Esophagus muscularis mucosa (tissue), 4 donors: ENCODE results near the gene ERC2. TPM values are rescaled to one million over a fixed set of nuclear protein-coding genes. Genes with fewer than 3 reads are reported as not detected.

Experiments
- DNase-seq: peaks from one replicate; pipeline ENCODE4 v3.0.0-alpha.2; 2017; ENCODE audit errors: extremely low spot score
- H3K27ac ChIP-seq, 4 donors: fragments of 200-600 bp; sonication (generic); replicated peaks in 1 of 4; 1 replicate in 3 of 4; 2 replicates in 1 of 4; pipeline ENCODE4 v1.5.1; 2016 to 2019; ENCODE audit warnings: mild to moderate bottlenecking in 1 of 4
- H3K27me3 ChIP-seq, 4 donors: fragments of 200-600 bp; sonication (generic); one replicate each; pipeline versions ENCODE4 v1.5.1 to v1.6.0; 2016 to 2019
- H3K36me3 ChIP-seq, 4 donors: fragments of 200-600 bp; sonication (generic); one replicate each; pipeline ENCODE4 v1.5.1; 2016 to 2019
- H3K4me1 ChIP-seq, 4 donors: fragments of 200-600 bp; sonication (generic); one replicate each; pipeline ENCODE4 v1.5.1; 2016 to 2019
- H3K4me3 ChIP-seq, 4 donors: fragments of 200-600 bp; sonication (generic); 1 replicate in 2 of 4; 2 replicates in 2 of 4; pipeline ENCODE4 v1.5.1; 2016 to 2019; ENCODE audit warnings: mild to moderate bottlenecking in 4 of 4, moderate library complexity in 1 of 4
- H3K9me3 ChIP-seq, 4 donors: fragments of 200-600 bp; sonication (generic); 1 replicate in 3 of 4; 2 replicates in 1 of 4; pipeline ENCODE4 v1.5.1; 2016 to 2019
- EP300 ChIP-seq: sonication (generic); formaldehyde crosslinking; IDR thresholded peaks from one replicate; pipeline ENCODE4 v1.6.1; 2017; ENCODE audit warnings: antibody characterized with exemption
- POLR2A ChIP-seq: fragments of 450-650 bp; IDR thresholded peaks from one replicate; pipeline ENCODE4 v1.6.1; 2017; ENCODE audit warnings: antibody characterized with exemption, moderate library complexity, mild to moderate bottlenecking, low read depth
- POLR2AphosphoS5 ChIP-seq, 2 donors: sonication (generic); formaldehyde crosslinking; IDR thresholded peaks; one replicate each; pipeline ENCODE4 v1.6.1; 2017; ENCODE audit warnings: antibody characterized with exemption in 2 of 2
- WGBS: methylation state at CpG from one replicate; pipeline ENCODE4 v1.1.5; 2018; 5-methylcytosine and 5-hydroxymethylcytosine counted together
- intact Hi-C: fragments of 100-400 bp; cut with DNase I; formaldehyde crosslinking; loops from one replicate; pipeline ENCODE4 v1.15.1; 2023
- total RNA-seq, 4 donors: library from RNA; depleted of rRNA; stranded (reverse); fragments of >200 nt; gene quantifications; one replicate each; pipeline versions ENCODE4 v1.1.0 to v1.2.1, GENCODE V29; 2016
- TF ChIP-seq, protein P1 (sequence below), 3 experiments: fragments of 200-600 bp in 2 of 3; fragments of 450-650 bp in 1 of 3; sonication (generic) in 2 of 3; IDR thresholded peaks; one replicate each; pipeline ENCODE4 v1.5.1; 2017 to 2019; ENCODE audit warnings: antibody characterized with exemption in 3 of 3, mild to moderate bottlenecking in 2 of 3, moderate library complexity in 1 of 3

Gene ERC2
- total RNA-seq, 4 donors from 2014 or later, result 0.42 to 2.0 (median 1.5) TPM

DNA sequence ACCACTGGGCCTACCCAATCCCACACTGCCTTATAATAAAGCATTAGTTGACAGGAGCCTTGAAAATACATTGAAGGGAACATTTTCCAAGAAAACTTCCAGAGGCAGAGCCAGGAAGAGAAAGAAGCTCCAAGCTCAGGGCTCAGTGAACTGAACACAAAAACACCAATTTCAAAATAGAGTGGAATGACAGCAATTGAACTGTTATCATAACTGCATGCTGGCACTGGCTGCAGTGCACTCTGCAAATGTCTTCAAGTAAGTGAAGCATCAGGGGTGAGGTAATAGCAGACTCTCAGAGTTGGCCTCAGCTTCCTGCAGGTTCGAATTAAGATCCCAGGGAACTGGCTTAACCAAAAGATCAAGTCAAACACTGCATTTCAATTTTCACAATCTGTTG lies 593.2 kb downstream of the ERC2 start:
- 71% methylated on average over 1 of the region's 1 CpG for WGBS

DNA sequence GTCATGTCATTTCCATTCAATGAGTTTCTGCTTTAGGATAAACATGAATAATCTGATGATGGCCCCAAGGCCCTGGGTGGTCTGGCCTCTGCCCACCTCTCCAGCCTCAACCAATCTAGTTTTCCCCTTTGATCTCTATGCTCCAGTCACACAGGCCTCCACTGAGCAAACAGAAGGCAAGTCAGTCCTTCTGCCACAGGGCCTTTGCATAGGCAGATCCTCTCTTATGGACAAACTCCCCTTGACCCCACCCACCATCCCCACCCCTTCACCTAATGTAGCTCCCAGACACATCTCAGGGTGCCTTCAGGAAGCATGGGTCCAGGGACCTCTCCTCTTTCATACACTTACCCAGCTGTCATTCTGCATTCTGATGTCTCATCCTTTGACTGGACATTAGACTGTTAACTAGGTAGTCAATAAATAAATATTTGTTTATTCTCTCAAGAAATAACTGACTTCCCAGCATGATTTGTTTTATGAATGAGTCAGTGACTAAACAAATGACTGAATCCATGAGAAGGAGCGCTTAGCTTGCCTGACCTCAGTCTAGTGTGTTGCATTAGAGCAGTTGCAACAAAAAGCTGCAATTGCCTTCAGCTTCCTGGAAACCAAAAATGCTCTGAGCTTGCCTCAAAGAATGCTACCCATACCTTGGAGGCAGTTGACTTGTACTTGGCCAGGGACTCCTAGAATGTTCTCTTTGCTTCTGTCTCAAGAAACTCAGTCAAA lies 594.6 kb downstream of the ERC2 start:
- 88% methylated on average over 1 of the region's 1 CpG for WGBS
- TF ChIP-seq EP300, result no peak
- TF ChIP-seq POLR2AphosphoS5 (IDR thresholded peaks at IDR 0.05), result no peak
- TF ChIP-seq POLR2A, result no peak
- TF ChIP-seq, protein P1, sequence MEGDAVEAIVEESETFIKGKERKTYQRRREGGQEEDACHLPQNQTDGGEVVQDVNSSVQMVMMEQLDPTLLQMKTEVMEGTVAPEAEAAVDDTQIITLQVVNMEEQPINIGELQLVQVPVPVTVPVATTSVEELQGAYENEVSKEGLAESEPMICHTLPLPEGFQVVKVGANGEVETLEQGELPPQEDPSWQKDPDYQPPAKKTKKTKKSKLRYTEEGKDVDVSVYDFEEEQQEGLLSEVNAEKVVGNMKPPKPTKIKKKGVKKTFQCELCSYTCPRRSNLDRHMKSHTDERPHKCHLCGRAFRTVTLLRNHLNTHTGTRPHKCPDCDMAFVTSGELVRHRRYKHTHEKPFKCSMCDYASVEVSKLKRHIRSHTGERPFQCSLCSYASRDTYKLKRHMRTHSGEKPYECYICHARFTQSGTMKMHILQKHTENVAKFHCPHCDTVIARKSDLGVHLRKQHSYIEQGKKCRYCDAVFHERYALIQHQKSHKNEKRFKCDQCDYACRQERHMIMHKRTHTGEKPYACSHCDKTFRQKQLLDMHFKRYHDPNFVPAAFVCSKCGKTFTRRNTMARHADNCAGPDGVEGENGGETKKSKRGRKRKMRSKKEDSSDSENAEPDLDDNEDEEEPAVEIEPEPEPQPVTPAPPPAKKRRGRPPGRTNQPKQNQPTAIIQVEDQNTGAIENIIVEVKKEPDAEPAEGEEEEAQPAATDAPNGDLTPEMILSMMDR (IDR thresholded peaks at IDR 0.05), result no peak
- Histone ChIP-seq H3K9me3 (no peaks in the 10 kb centered on the region), H3K4me3 (no peak overlapping the region), H3K27ac (no peak overlapping the region), H3K4me1 (peaks cover 0 to 14% (median 7%) of the 10 kb centered on the region in 4 donors), H3K36me3 (no peaks in the 10 kb centered on the region), H3K27me3 (no peaks in the 10 kb centered on the region)
- peak; percentile 64 for DNase-seq
- intact Hi-C loops, result no loop called here

More for the DNA sequence above, 593.2 kb downstream of the ERC2 start:
- DNase-seq, result peak; percentile 53
- Histone ChIP-seq H3K9me3 (no peaks in the 10 kb centered on the region), H3K4me1 (peaks cover 0 to 23% (median 7%) of the 10 kb centered on the region in 4 donors), H3K36me3 (no peaks in the 10 kb centered on the region), H3K27me3 (no peaks in the 10 kb centered on the region), H3K4me3 (no peak overlapping the region), H3K27ac (no peak overlapping the region)
- TF ChIP-seq EP300, result no peak
- no peak for TF ChIP-seq POLR2A
- no peak for TF ChIP-seq POLR2AphosphoS5 (IDR thresholded peaks at IDR 0.05)
- TF ChIP-seq, protein P1 (IDR thresholded peaks at IDR 0.05), result no peak
- intact Hi-C loops, result no loop called here

DNA sequence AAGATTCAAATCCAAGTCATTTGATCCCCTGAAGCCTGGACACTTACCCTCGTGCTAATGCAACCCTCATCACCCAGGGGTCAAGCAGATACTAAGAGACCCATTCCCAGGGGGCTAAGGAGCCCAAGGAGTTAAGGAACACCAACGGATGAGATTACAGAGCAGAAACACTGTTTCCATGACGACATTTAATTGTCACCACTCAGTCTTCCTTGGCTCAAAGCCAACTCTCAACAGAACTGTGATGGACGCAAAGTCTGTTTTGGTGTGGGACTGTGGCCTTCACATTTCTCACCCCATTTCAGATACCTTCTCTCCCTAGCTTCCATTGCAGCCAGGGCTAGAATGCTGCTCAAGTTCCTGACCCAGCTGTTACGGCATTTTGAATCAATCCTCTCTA lies 597.7 kb downstream of the ERC2 start:
- Histone ChIP-seq H3K4me1 (peaks cover 0 to 5% (median 0%) of the 10 kb centered on the region in 4 donors), H3K4me3 (no peak overlapping the region), H3K9me3 (no peaks in the 10 kb centered on the region), H3K27ac (no peak overlapping the region), H3K36me3 (no peaks in the 10 kb centered on the region), H3K27me3 (no peaks in the 10 kb centered on the region)
- 79% methylated on average over 5 of the region's 5 CpGs for WGBS
- intact Hi-C loops, result no loop called here
- TF ChIP-seq, protein P1 (IDR thresholded peaks at IDR 0.05), result no peak
- no peak for TF ChIP-seq EP300
- TF ChIP-seq POLR2AphosphoS5 (IDR thresholded peaks at IDR 0.05), result no peak
- TF ChIP-seq POLR2A, result no peak
- DNase-seq, result peak; percentile 24

DNA sequence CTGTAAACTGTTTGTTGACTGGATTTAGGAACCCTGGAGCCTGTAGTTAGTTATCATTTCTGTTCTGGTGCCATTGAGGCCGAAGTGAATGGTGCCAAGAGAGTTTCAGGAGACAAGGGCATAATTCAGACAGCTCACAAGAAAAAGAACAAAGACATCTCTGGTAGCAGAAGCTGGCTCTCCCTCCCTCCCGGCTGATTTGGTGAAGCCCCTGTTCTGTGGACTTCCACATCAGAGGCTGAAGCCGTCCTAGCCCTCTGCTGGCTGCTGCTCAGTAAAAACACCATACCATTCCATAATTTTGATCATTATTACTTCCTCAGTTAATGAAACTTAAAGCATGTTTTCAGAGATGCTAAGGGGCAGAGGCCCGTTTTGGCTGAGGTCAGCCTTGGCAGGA lies 599.9 kb downstream of the ERC2 start:
- WGBS, result 78% methylated on average over 4 of the region's 4 CpGs
- intact Hi-C loops, result no loop called here
- H3K9me3 ChIP-seq, result no peaks in the 10 kb centered on the region

More for the DNA sequence above, 599.9 kb downstream of the ERC2 start:
- Histone ChIP-seq H3K4me3 (no peak overlapping the region), H3K4me1 (no peaks in the 10 kb centered on the region), H3K36me3 (no peaks in the 10 kb centered on the region), H3K27ac (no peak overlapping the region), H3K27me3 (no peaks in the 10 kb centered on the region)
- TF ChIP-seq, protein P1 (IDR thresholded peaks at IDR 0.05), result no peak
- no peak for TF ChIP-seq EP300
- TF ChIP-seq POLR2A, result no peak
- no peak for TF ChIP-seq POLR2AphosphoS5 (IDR thresholded peaks at IDR 0.05)
- peak; percentile 21 for DNase-seq
